PC-9 (cell line): ENCODE data around the gene AKR1A1. TPM values are rescaled to one million over a fixed set of nuclear protein-coding genes. Genes with fewer than 3 reads are reported as not detected.

ENCODE experiments used
- BruUV-seq: library from RNA; stranded (reverse); fragments of 400-500 nt; replicated peaks from 2 replicates; lab custom pipeline; 2021; lab: Mats Ljungman, UMichigan
- CTCF ChIA-PET: fragments of 300-600 bp; sonication (Branson Sonifier 250); formaldehyde crosslinking; loops from one replicate; lab custom pipeline; 2022; ENCODE audit warnings: antibody characterized with exemption; lab: Charles Lee
- POLR2A ChIA-PET: fragments of 300-600 bp; sonication (Branson Sonifier 250); formaldehyde crosslinking; loops from one replicate; lab custom pipeline; 2022; ENCODE audit warnings: antibody characterized with exemption; ENCODE audit not compliant: unreplicated experiment; lab: Charles Lee
- DNase-seq, 2 experiments: peaks; one replicate each; pipeline versions ENCODE4 v3.0.0 to v3.0.0-alpha.2; 2015 to 2022; ENCODE audit warnings: mixed read lengths in 1 of 2
- H2AFZ ChIP-seq: fragments of 200-600 bp; sonication (generic); 2 replicates; pipeline ENCODE4 v1.8.1; 2017; ENCODE audit warnings: antibody characterized with exemption
- H3F3A ChIP-seq: fragments of 200-600 bp; sonication (generic); 2 replicates; pipeline ENCODE4 v1.8.1; 2017; ENCODE audit warnings: antibody characterized with exemption, mild to moderate bottlenecking, low read depth; ENCODE audit not compliant: insufficient read depth
- H3K27ac ChIP-seq: fragments of 200-600 bp; sonication (generic); 2 replicates; pipeline ENCODE4 v1.6.1; 2016; ENCODE audit warnings: mixed run types
- H3K27me3 ChIP-seq: fragments of 200-600 bp; sonication (generic); 2 replicates; pipeline ENCODE4 v1.6.1; 2016; ENCODE audit warnings: low read depth, mixed run types; ENCODE audit not compliant: insufficient read depth
- H3K36me3 ChIP-seq: fragments of 200-600 bp; sonication (generic); 2 replicates; pipeline ENCODE4 v1.6.1; 2016; ENCODE audit warnings: low read depth, mixed run types
- H3K4me1 ChIP-seq: fragments of 200-600 bp; sonication (generic); replicated peaks from 2 replicates; pipeline ENCODE4 v1.6.1; 2016; ENCODE audit warnings: mixed run types; ENCODE audit not compliant: insufficient read depth
- H3K4me2 ChIP-seq: fragments of 200-600 bp; sonication (generic); 2 replicates; pipeline ENCODE4 v1.6.1; 2017; ENCODE audit warnings: mixed run types
- H3K4me3 ChIP-seq: fragments of 200-600 bp; sonication (generic); 2 replicates; pipeline ENCODE4 v1.6.1; 2016; ENCODE audit warnings: mixed run types
- H3K79me2 ChIP-seq: fragments of 200-600 bp; sonication (generic); 2 replicates; pipeline ENCODE4 v1.6.1; 2017; ENCODE audit warnings: low read depth, mixed run types
- H3K9me2 ChIP-seq: fragments of 200-600 bp; sonication (generic); 2 replicates; pipeline ENCODE4 v1.8.1; 2017; ENCODE audit warnings: mild to moderate bottlenecking; ENCODE audit not compliant: insufficient read depth
- H3K9me3 ChIP-seq: fragments of 200-600 bp; sonication (generic); 2 replicates; pipeline ENCODE4 v1.8.1; 2016; ENCODE audit warnings: low read depth; ENCODE audit not compliant: insufficient read depth
- H4K20me1 ChIP-seq: fragments of 200-600 bp; sonication (generic); 2 replicates; pipeline ENCODE4 v1.8.1; 2017; ENCODE audit not compliant: insufficient read depth
- EZH2 ChIP-seq: fragments of 200-600 bp; sonication (generic); IDR thresholded peaks from 2 replicates; pipeline ENCODE4 v1.8.0; 2017; ENCODE audit warnings: antibody characterized with exemption, low read depth
- intact Hi-C: fragments of 100-400 bp; cut with micrococcal nuclease; formaldehyde crosslinking; loops from one replicate; pipeline ENCODE4 v1.10.0; 2022; ENCODE audit not compliant: unreplicated experiment
- total RNA-seq: library from RNA; stranded (reverse); gene quantifications from 2 replicates; pipeline ENCODE4 v1.2.3, GENCODE V29; 2021
- TF ChIP-seq, protein P1 (sequence below): fragments of 200-600 bp; sonication (generic); conservative IDR thresholded peaks from 2 replicates; pipeline ENCODE4 v1.6.1; 2017; ENCODE audit warnings: mixed run types, antibody characterized with exemption, mild to moderate bottlenecking, moderate library complexity

The AKR1A1 gene
- total RNA-seq, 1 experiment from 2014 or later = 202 TPM

DNA sequence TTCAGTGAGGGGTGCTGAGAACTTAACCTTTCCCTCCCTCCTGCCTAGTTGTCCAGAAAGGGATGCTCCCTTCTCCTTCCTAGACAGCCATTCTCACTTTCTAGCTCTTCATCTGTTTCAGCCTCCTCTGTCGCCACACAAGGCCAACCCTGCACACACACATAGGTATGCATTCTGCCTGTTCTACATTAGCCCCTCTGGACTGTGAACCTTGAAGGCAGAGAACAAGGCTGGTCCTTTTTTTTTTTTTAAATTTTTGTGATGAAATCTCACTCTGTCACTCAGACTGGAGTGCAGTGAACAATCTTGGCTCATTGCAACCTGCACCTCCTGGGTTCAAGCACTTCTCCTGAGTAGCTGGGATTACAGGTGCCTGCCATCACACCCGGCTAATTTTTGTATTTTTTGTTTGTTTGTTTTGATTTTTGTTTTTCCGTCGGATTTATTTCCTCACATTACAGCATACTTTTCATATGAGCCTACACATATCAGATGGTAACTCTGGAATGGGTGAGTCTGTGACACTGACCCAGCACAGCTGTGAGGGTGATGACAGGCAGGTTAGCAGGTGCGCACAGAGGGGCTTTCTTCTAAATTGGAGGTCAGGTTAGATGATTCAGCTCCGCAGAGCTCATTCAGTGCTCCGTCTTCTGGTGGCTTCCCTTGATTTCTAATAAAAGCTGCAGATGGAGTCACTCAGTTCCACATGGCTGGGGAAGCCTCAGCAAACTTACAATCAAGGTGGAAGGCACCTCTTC lies 4.9 kb upstream of the AKR1A1 start:
- no peaks in the 10 kb centered on the region for H4K20me1 ChIP-seq

DNA sequence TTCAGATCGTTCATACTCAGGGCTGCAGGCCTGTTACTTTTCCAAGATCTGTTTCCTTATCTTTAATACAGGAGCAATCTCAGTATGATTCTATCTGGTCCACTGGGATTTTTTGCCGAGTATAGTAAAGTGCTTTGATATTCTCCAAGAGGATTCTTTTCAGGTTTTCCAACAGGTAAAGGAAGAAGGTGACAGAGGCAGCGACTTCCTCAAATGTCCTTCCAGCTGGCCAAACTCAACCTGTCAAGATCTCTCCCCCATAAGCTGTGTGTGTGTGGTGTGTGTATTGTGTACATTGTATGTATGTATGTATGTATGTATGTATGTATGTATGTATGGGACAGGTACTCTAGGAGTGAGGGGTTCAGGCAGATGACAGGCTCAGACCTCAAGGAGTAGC lies 1.1 kb downstream of the AKR1A1 start:
- peak overlapping the region; percentile 94 for H3K4me2 ChIP-seq
- no TSS peak for BruUV-seq
- H3K4me3 ChIP-seq = peak overlapping the region; percentile 89
- DNase-seq = no peak
- H3K27me3 ChIP-seq = no peaks in the 10 kb centered on the region
- H3K36me3 ChIP-seq = 0 out of 2 replicates have a peak, but pooled peaks cover 4% of the 10 kb centered on the region
- CTCF ChIA-PET = interaction anchor here (0.9 kb wide), 1 partner anchor 540 kb away, joined by 3 read pairs; no protein-coding TSS in a partner anchor
- H3K27ac ChIP-seq = peak overlapping the region; percentile 86; the same call in 1 of the 2 replicates
- TF ChIP-seq EZH2 = no peak
- TF ChIP-seq, protein P1, sequence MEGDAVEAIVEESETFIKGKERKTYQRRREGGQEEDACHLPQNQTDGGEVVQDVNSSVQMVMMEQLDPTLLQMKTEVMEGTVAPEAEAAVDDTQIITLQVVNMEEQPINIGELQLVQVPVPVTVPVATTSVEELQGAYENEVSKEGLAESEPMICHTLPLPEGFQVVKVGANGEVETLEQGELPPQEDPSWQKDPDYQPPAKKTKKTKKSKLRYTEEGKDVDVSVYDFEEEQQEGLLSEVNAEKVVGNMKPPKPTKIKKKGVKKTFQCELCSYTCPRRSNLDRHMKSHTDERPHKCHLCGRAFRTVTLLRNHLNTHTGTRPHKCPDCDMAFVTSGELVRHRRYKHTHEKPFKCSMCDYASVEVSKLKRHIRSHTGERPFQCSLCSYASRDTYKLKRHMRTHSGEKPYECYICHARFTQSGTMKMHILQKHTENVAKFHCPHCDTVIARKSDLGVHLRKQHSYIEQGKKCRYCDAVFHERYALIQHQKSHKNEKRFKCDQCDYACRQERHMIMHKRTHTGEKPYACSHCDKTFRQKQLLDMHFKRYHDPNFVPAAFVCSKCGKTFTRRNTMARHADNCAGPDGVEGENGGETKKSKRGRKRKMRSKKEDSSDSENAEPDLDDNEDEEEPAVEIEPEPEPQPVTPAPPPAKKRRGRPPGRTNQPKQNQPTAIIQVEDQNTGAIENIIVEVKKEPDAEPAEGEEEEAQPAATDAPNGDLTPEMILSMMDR = no peak
- POLR2A ChIA-PET = interaction anchor here (0.6 to 1.5 kb wide), 5 partner anchors 27 to 582 kb away, joined by 3 to 18 read pairs (median 5); partner anchors contain the start of gene PRDX1
- H3F3A ChIP-seq = peaks cover 26% of the 10 kb centered on the region
- H3K79me2 ChIP-seq = peaks cover 28% of the 10 kb centered on the region
- H2AFZ ChIP-seq = peak overlapping the region; percentile 98
- H3K4me1 ChIP-seq = peaks cover 20% of the 10 kb centered on the region
- no peaks in the 10 kb centered on the region for H3K9me3 ChIP-seq
- no peaks in the 10 kb centered on the region for H3K9me2 ChIP-seq
- intact Hi-C loops = no loop called here
- no peaks in the 10 kb centered on the region for H4K20me1 ChIP-seq

More for the DNA sequence above, 4.9 kb upstream of the AKR1A1 start:
- no TSS peak for BruUV-seq
- Histone ChIP-seq H3K4me3 (no peak overlapping the region), H3K36me3 (no peaks in the 10 kb centered on the region), H3K79me2 (no peaks in the 10 kb centered on the region; the same call in 1 of the 2 replicates), H3F3A (peaks cover 20% of the 10 kb centered on the region), H3K9me2 (no peaks in the 10 kb centered on the region), H3K9me3 (no peaks in the 10 kb centered on the region), H3K27ac (no peak overlapping the region), H3K4me2 (no peak overlapping the region), H3K4me1 (peaks cover 22% of the 10 kb centered on the region), H3K27me3 (no peaks in the 10 kb centered on the region), H2AFZ (no peak overlapping the region)
- ChIA-PET POLR2A (interaction anchor here (0.6 to 1.0 kb wide), 2 partner anchors 21 to 687 kb away, joined by 4 to 9 read pairs; no protein-coding TSS in a partner anchor), CTCF (interaction anchor here (0.7 to 1.2 kb wide), 3 partner anchors 9 to 1057 kb away, joined by 3 to 6 read pairs (median 4); no protein-coding TSS in a partner anchor)
- intact Hi-C loops = no loop called here
- TF ChIP-seq EZH2 = no peak
- TF ChIP-seq, protein P1 = no peak
- no peak for DNase-seq

DNA sequence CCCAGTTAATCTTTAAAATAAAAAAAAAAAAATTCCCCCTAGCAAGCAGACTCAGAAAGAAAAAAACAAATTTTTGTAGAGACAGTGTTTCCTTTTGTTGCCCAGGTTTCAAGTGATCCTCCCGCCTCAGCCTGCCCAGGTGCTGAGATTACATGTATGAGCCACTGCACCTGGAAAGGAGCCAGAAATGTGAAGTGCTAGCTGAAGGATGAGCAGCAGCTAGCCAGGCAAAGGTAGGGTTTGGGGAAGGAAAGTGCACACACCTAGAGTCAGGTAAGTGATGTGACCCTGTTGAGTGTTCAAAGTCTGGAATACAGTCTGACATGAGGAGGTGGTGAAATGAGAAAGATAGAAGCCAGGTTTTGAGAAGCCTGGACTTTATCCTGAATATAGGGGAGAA lies 1.7 kb downstream of the AKR1A1 start:
- no peak overlapping the region for H2AFZ ChIP-seq
- peak in 1 of 2 experiments; percentile 42 for DNase-seq

More for the DNA sequence above, 1.7 kb downstream of the AKR1A1 start:
- POLR2A ChIA-PET = interaction anchor here (0.5 to 0.6 kb wide), 2 partner anchors 32 to 40 kb away, joined by 3 to 4 read pairs; no protein-coding TSS in a partner anchor
- Histone ChIP-seq H3K27me3 (no peaks in the 10 kb centered on the region), H3K9me3 (no peaks in the 10 kb centered on the region), H4K20me1 (no peaks in the 10 kb centered on the region), H3K79me2 (peaks cover 34% of the 10 kb centered on the region), H3K9me2 (no peaks in the 10 kb centered on the region), H3K36me3 (0 out of 2 replicates have a peak, but pooled peaks cover 4% of the 10 kb centered on the region), H3K4me3 (peak overlapping the region; percentile 89; the same call in 1 of the 2 replicates), H3F3A (peaks cover 26% of the 10 kb centered on the region), H3K4me2 (peak overlapping the region; percentile 94), H3K27ac (no peak overlapping the region), H3K4me1 (peaks cover 20% of the 10 kb centered on the region)
- no peak for TF ChIP-seq EZH2
- TF ChIP-seq, protein P1 = no peak
- BruUV-seq = no TSS peak
- intact Hi-C loops = no loop called here
- CTCF ChIA-PET = no interaction called here
